GM19455 (cell line): ENCODE results near the gene SAE1.
"Not testable (repeated sequence)": the region's sequence is repeated elsewhere in the genome, so short reads cannot be mapped to it uniquely, and the experiment has no call there.

Experiments
- ATAC-seq: cut with Tn5 transposase; IDR thresholded peaks from one replicate; pipeline ENCODE4 v1.9.1; 2021; ENCODE audit not compliant: unreplicated experiment

Gene SAE1

GRCh38 chr19:47130589-47131227 is at the start of gene SAE1:
Gene SAE1, plus strand, starts transcription at chr19:47130835. Its CDS starts 96 bp downstream, at chr19:47130931.
- ATAC-seq, result peak; percentile 77

GRCh38 chr19:47081095-47081494 is 49.5 kb upstream of the SAE1 start:
- no peak for ATAC-seq

- no peak for ATAC-seq
These were observed 48.1 kb upstream of the SAE1 start for GRCh38 chr19:47082493-47082892.

GRCh38 chr19:47084879-47085439 is 45.7 kb upstream of the SAE1 start:
- ATAC-seq, result no peak

GRCh38 chr19:47086280-47086679 is 44.4 kb upstream of the SAE1 start:
- ATAC-seq, result no peak

- ATAC-seq, result no peak
These were observed 40.8 kb upstream of the SAE1 start for GRCh38 chr19:47089767-47090350.

- no peak for ATAC-seq
These were observed 37.4 kb upstream of the SAE1 start for GRCh38 chr19:47093254-47093653.

- ATAC-seq, result peak; percentile 53
These were observed 36.8 kb upstream of the SAE1 start for GRCh38 chr19:47093841-47094240.

- ATAC-seq, result no peak
These were observed 35.8 kb upstream of the SAE1 start for GRCh38 chr19:47094557-47095475.

- no peak for ATAC-seq
These were observed 35.0 kb upstream of the SAE1 start for GRCh38 chr19:47095476-47096099.

- no peak for ATAC-seq
These were observed 34.4 kb upstream of the SAE1 start for GRCh38 chr19:47096100-47096704.

GRCh38 chr19:47096721-47097120 is 33.9 kb upstream of the SAE1 start:
- no peak for ATAC-seq

GRCh38 chr19:47097396-47098201 is 33.0 kb upstream of the SAE1 start:
- ATAC-seq, result no peak

GRCh38 chr19:47098608-47099007 is 32.0 kb upstream of the SAE1 start:
- ATAC-seq, result no peak

GRCh38 chr19:47099576-47100050 is 31.0 kb upstream of the SAE1 start:
- no peak for ATAC-seq

GRCh38 chr19:47100290-47100689 is 30.3 kb upstream of the SAE1 start:
- ATAC-seq, result no peak

GRCh38 chr19:47101116-47101515 is 29.5 kb upstream of the SAE1 start:
- not testable (repeated sequence) for ATAC-seq

GRCh38 chr19:47102346-47103060 is 28.1 kb upstream of the SAE1 start:
- no peak for ATAC-seq

GRCh38 chr19:47104680-47105079 is 26.0 kb upstream of the SAE1 start:
- no peak for ATAC-seq
